HL-60 (cell line): ENCODE data around the gene AAK1.

Source experiments
- DNase-seq, 2 experiments: peaks; one replicate each; pipeline ENCODE4 v3.0.0-alpha.2; 2010 to 2020; ENCODE audit warnings: low read depth in 1 of 2, low spot score in 1 of 2
- H3K27ac ChIP-seq: fragments of 250-450 bp; sonication (Bioruptor Pico); replicated peaks from 2 replicates; pipeline ENCODE4 v1.5.1; 2020; ENCODE audit warnings: mild to moderate bottlenecking, moderate library complexity
- H3K27me3 ChIP-seq: fragments of 250-450 bp; sonication (Bioruptor Pico); 2 replicates; pipeline ENCODE4 v1.5.1; 2021; ENCODE audit warnings: mild to moderate bottlenecking, moderate library complexity; ENCODE audit not compliant: insufficient read depth, poor library complexity, severe bottlenecking
- H3K4me3 ChIP-seq: replicated peaks from 2 replicates; pipeline ENCODE4 v1.5.1; 2011; ENCODE audit warnings: mild to moderate bottlenecking, control low read depth, low read length; ENCODE audit not compliant: insufficient read depth
- CTCF ChIP-seq: IDR thresholded peaks from one replicate; pipeline ENCODE4 v1.5.1; 2011; ENCODE audit warnings: low read length, control low read depth, inconsistent platforms; ENCODE audit not compliant: insufficient read depth
- GABPA ChIP-seq: IDR thresholded peaks from 2 replicates; pipeline ENCODE4 v1.6.1; 2012; ENCODE audit warnings: low read depth
- POLR2AphosphoS5 ChIP-seq: IDR thresholded peaks from 2 replicates; pipeline ENCODE4 v1.6.1; 2012; ENCODE audit warnings: low read depth
- REST ChIP-seq: IDR thresholded peaks from 2 replicates; pipeline ENCODE4 v1.6.1; 2012; ENCODE audit warnings: low read depth; ENCODE audit not compliant: insufficient replicate concordance
- SPI1 ChIP-seq: IDR thresholded peaks from 2 replicates; pipeline ENCODE4 v1.6.1; 2012; ENCODE audit warnings: low read depth, mild to moderate bottlenecking, borderline replicate concordance

The AAK1 gene

GRCh38 chr2:69615969-69616368 lies 27.6 kb downstream of the AAK1 start:
- TF ChIP-seq REST, result no peak
- TF ChIP-seq GABPA, result no peak
- TF ChIP-seq SPI1, result no peak
- no peak for TF ChIP-seq CTCF
- no peak for TF ChIP-seq POLR2AphosphoS5
- Histone ChIP-seq H3K27ac (no peak overlapping the region), H3K4me3 (no peak overlapping the region), H3K27me3 (no peaks in the 10 kb centered on the region)
- DNase-seq, result no peak

GRCh38 chr2:69615078-69615625 lies 28.4 kb downstream of the AAK1 start:
- Histone ChIP-seq H3K4me3 (no peak overlapping the region), H3K27ac (no peak overlapping the region), H3K27me3 (no peaks in the 10 kb centered on the region)
- DNase-seq, result no peak
- TF ChIP-seq REST, result no peak
- TF ChIP-seq SPI1, result no peak
- TF ChIP-seq GABPA, result no peak
- no peak for TF ChIP-seq POLR2AphosphoS5
- TF ChIP-seq CTCF, result no peak

GRCh38 chr2:69612707-69613106 lies 30.8 kb downstream of the AAK1 start:
- DNase-seq, result no peak
- Histone ChIP-seq H3K27ac (peak overlapping the region; percentile 50), H3K27me3 (no peaks in the 10 kb centered on the region), H3K4me3 (no peak overlapping the region)
- TF ChIP-seq SPI1 (no peak), GABPA (no peak), CTCF (no peak), POLR2AphosphoS5 (no peak), REST (no peak)
